NB4 (cell line): Measurements from ENCODE around the gene ACTRT2.

Experiments used
- MYC ChIP-seq: IDR thresholded peaks from 2 replicates; pipeline ENCODE4 v1.6.1; 2011; ENCODE audit warnings: low read depth, low read length
- POLR2A ChIP-seq: IDR thresholded peaks from 2 replicates; pipeline ENCODE4 v1.6.1; 2011; ENCODE audit warnings: mild to moderate bottlenecking; ENCODE audit not compliant: insufficient read length; ENCODE audit errors: extremely low read depth
- TF ChIP-seq, protein P1 (sequence below): IDR thresholded peaks from one replicate; pipeline ENCODE4 v1.5.1; 2012; ENCODE audit warnings: low read depth, low read length
- TF ChIP-seq, protein P2 (sequence below): IDR thresholded peaks from 2 replicates; pipeline ENCODE4 v1.6.1; 2011; ENCODE audit warnings: low read depth, low read length

DNA sequence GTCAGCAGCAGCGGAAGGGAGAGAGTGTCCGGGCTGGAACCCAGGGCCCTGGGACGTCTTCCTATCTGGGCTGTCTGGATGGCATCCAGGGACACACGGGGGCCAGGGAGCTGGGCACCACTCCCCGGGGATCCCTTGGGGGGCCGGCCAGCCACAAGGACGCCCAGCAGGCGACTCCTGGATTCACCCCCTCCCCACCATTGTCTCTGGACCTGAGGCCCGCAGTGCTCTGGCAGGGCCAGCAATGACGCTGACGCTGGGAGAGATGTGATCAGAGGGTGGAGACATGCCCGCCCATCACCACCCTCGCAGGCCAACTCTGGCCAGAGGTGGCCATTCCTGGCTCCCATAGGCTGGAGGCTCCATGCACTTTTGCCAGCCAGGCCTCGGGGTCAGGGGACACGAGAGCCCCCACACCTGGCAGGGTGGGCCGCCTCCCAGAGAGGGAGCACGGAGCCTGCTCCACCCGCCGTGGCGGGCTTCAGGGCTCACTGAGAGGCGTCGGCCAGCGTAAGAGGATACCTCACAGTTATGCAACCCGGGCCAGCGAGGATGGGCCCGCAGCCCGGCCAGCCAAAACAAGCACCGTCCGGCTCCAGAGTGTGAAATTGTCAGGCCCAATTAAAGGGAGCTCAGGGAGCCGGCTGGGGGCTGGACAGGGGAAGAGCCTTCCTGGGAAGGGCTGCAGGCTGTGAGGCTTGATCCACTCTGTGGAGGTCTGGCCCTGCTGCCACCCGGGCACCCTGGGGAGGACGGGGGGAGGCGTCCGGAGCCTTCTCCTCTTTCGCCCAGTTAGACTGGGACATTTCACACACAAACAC lies 10.3 kb downstream of the ACTRT2 start:
- TF ChIP-seq, protein P1, sequence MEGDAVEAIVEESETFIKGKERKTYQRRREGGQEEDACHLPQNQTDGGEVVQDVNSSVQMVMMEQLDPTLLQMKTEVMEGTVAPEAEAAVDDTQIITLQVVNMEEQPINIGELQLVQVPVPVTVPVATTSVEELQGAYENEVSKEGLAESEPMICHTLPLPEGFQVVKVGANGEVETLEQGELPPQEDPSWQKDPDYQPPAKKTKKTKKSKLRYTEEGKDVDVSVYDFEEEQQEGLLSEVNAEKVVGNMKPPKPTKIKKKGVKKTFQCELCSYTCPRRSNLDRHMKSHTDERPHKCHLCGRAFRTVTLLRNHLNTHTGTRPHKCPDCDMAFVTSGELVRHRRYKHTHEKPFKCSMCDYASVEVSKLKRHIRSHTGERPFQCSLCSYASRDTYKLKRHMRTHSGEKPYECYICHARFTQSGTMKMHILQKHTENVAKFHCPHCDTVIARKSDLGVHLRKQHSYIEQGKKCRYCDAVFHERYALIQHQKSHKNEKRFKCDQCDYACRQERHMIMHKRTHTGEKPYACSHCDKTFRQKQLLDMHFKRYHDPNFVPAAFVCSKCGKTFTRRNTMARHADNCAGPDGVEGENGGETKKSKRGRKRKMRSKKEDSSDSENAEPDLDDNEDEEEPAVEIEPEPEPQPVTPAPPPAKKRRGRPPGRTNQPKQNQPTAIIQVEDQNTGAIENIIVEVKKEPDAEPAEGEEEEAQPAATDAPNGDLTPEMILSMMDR, result no peak
- TF ChIP-seq POLR2A (no peak), MYC (no peak)
- TF ChIP-seq, protein P2, sequence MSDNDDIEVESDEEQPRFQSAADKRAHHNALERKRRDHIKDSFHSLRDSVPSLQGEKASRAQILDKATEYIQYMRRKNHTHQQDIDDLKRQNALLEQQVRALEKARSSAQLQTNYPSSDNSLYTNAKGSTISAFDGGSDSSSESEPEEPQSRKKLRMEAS, result no peak
